Neural progenitor cell (in vitro differentiated cells): Measurements from ENCODE around the gene ABTB1. TPM values are rescaled to one million over a fixed set of nuclear protein-coding genes. Genes with fewer than 3 reads are reported as not detected.

Source experiments
- DNase-seq: peaks from one replicate; pipeline ENCODE4 v3.0.0-alpha.2; 2016; ENCODE audit warnings: low spot score
- H2AFZ ChIP-seq: fragments of 200-600 bp; sonication (generic); replicated peaks from 2 replicates; pipeline ENCODE4 v1.6.1; 2016; ENCODE audit warnings: antibody characterized with exemption
- H3F3A ChIP-seq: fragments of 200-600 bp; sonication (generic); 2 replicates; pipeline ENCODE4 v1.6.1; 2016; ENCODE audit warnings: antibody characterized with exemption, low read depth
- H3K27ac ChIP-seq: fragments of 200-600 bp; sonication (generic); 2 replicates; pipeline ENCODE4 v1.5.1; 2016; ENCODE audit warnings: mild to moderate bottlenecking
- H3K27me3 ChIP-seq: fragments of 200-600 bp; sonication (generic); 2 replicates; pipeline ENCODE4 v1.6.1; 2016; ENCODE audit warnings: mild to moderate bottlenecking, moderate library complexity
- H3K36me3 ChIP-seq: fragments of 200-600 bp; sonication (generic); 2 replicates; pipeline ENCODE4 v1.5.1; 2016
- H3K4me1 ChIP-seq: fragments of 200-600 bp; sonication (generic); 2 replicates; pipeline ENCODE4 v1.6.1; 2016; ENCODE audit warnings: mixed run types
- H3K4me2 ChIP-seq: fragments of 200-600 bp; sonication (generic); 2 replicates; pipeline ENCODE4 v1.6.1; 2016
- H3K4me3 ChIP-seq: fragments of 200-600 bp; sonication (generic); 2 replicates; pipeline ENCODE4 v1.5.1; 2016
- H3K79me2 ChIP-seq: fragments of 200-600 bp; sonication (generic); 2 replicates; pipeline ENCODE4 v1.6.1; 2016; ENCODE audit warnings: low read depth
- H3K9ac ChIP-seq: fragments of 200-600 bp; sonication (generic); 2 replicates; pipeline ENCODE4 v1.6.1; 2016
- H3K9me3 ChIP-seq: fragments of 200-600 bp; sonication (generic); 2 replicates; pipeline ENCODE4 v1.5.1; 2016; ENCODE audit warnings: low read depth
- H4K20me1 ChIP-seq: fragments of 200-600 bp; sonication (generic); 2 replicates; pipeline ENCODE4 v1.6.1; 2016; ENCODE audit warnings: low read depth
- H3K27ac Mint-ChIP-seq: 3 replicates; pipeline ENCODE4 v1.8.0; 2021; ENCODE audit warnings: mixed read lengths
- H3K27me3 Mint-ChIP-seq: 2 replicates; pipeline ENCODE4 v1.8.0; 2022; ENCODE audit warnings: low read depth, mild to moderate bottlenecking, inconsistent platforms, moderate library complexity, mixed read lengths; ENCODE audit not compliant: insufficient read depth
- H3K36me3 Mint-ChIP-seq: 3 replicates; pipeline ENCODE4 v1.8.0; 2021; ENCODE audit warnings: mixed read lengths
- H3K4me1 Mint-ChIP-seq: 3 replicates; pipeline ENCODE4 v1.8.0; 2021; ENCODE audit warnings: mixed read lengths
- H3K4me3 Mint-ChIP-seq: 3 replicates; pipeline ENCODE4 v1.8.0; 2021; ENCODE audit warnings: mild to moderate bottlenecking, moderate library complexity, mixed read lengths
- H3K9me3 Mint-ChIP-seq: 3 replicates; pipeline ENCODE4 v1.8.0; 2020; ENCODE audit warnings: mixed read lengths
- CTCF ChIP-seq: fragments of 200-600 bp; sonication (generic); IDR thresholded peaks from 2 replicates; pipeline ENCODE4 v1.5.1; 2017; ENCODE audit warnings: antibody characterized with exemption, mild to moderate bottlenecking
- EZH2 ChIP-seq: fragments of 200-600 bp; sonication (generic); IDR thresholded peaks from 2 replicates; pipeline ENCODE4 v1.6.1; 2017; ENCODE audit warnings: antibody characterized with exemption, mild to moderate bottlenecking, moderate library complexity
- EZH2phosphoT487 ChIP-seq: fragments of 200-600 bp; sonication (generic); IDR thresholded peaks from 2 replicates; pipeline ENCODE4 v1.6.1; 2017; ENCODE audit warnings: antibody characterized with exemption
- total RNA-seq: library from RNA; depleted of rRNA; stranded (reverse); fragments of >200 nt; gene quantifications from 2 replicates; pipeline ENCODE4 v1.2.3, GENCODE V29; 2015; ENCODE audit warnings: low replicate concordance

Gene ABTB1
- total RNA-seq, 1 donor from 2014 or later = 2.4 TPM

- peaks cover 53% of the 10 kb centered on the region for H3K27me3 ChIP-seq
- H3K36me3 Mint-ChIP-seq = no peaks in the 10 kb centered on the region
- H3K9ac ChIP-seq = no peak overlapping the region
- peaks cover 22% of the 10 kb centered on the region for H3K4me1 ChIP-seq
- H2AFZ ChIP-seq = no peak overlapping the region
- no peaks in the 10 kb centered on the region for H3K36me3 ChIP-seq
- H3K4me2 ChIP-seq = no peak overlapping the region
- peaks cover 11% of the 10 kb centered on the region for H3F3A ChIP-seq
- no peaks in the 10 kb centered on the region for H3K79me2 ChIP-seq
- H3K4me3 Mint-ChIP-seq = no peak overlapping the region
- H3K4me1 Mint-ChIP-seq = peaks cover 21% of the 10 kb centered on the region
- H3K27ac ChIP-seq = no peak overlapping the region
- no peak overlapping the region for H3K4me3 ChIP-seq
- H3K27ac Mint-ChIP-seq = no peak overlapping the region
- H4K20me1 ChIP-seq = no peaks in the 10 kb centered on the region
- TF ChIP-seq EZH2 (no peak), CTCF (no peak), EZH2phosphoT487 (no peak)
- H3K9me3 Mint-ChIP-seq = peaks cover 8% of the 10 kb centered on the region
- no peaks in the 10 kb centered on the region for H3K9me3 ChIP-seq
- DNase-seq = no peak
- peaks cover 11% of the 10 kb centered on the region for H3K27me3 Mint-ChIP-seq
These were observed 57.4 kb downstream of the ABTB1 start for GRCh38 chr3:127730171-127730570.

Other genes with a start within 250 kb of the ABTB1 start
- 11.8 and 27.4 TPM in 2 replicates for gene TPRA1, start 82.2 kb upstream of the ABTB1 start, total RNA-seq
- gene MCM2, start 74.5 kb upstream of the ABTB1 start, total RNA-seq = 104 and 180 TPM in 2 replicates
- gene PODXL2, start 43.8 kb upstream of the ABTB1 start, total RNA-seq = 18.4 and 43.8 TPM in 2 replicates
- 0.12 and 0.15 TPM in 2 replicates for gene MGLL, start 149.6 kb downstream of the ABTB1 start, total RNA-seq
- gene KBTBD12, start 242.3 kb downstream of the ABTB1 start, total RNA-seq = 0.15 TPM in 1 of 2 replicates, not detected in the other